Thoracic aorta (tissue), 2 donors: Measurements from ENCODE around the gene FIGN. TPM values are rescaled to one million over a fixed set of nuclear protein-coding genes. Genes with fewer than 3 reads are reported as not detected.

ENCODE experiments used
- ATAC-seq: fragments of 150-250 bp; one replicate; pipeline ENCODE4 v1.8.0; 2017; ENCODE audit warnings: low read depth; ENCODE audit not compliant: insufficient number of reproducible peaks, low FRiP score
- DNase-seq: peaks from one replicate; pipeline ENCODE4 v3.0.0-alpha.2; 2020; ENCODE audit warnings: low spot score
- H3K27ac ChIP-seq, 2 donors: fragments of 200-600 bp; sonication (generic); 1 replicate in 1 of 2; 2 replicates in 1 of 2; pipeline ENCODE4 v1.5.1; 2016; ENCODE audit warnings: mild to moderate bottlenecking in 2 of 2, moderate library complexity in 2 of 2
- H3K27me3 ChIP-seq: fragments of 200-600 bp; sonication (generic); replicated peaks from 2 replicates; pipeline ENCODE4 v1.6.0; 2016; ENCODE audit warnings: mild to moderate bottlenecking; ENCODE audit not compliant: insufficient read depth
- H3K36me3 ChIP-seq: fragments of 200-600 bp; sonication (generic); one replicate; pipeline ENCODE4 v1.5.1; 2016
- H3K4me1 ChIP-seq, 2 donors: fragments of 200-600 bp; sonication (generic); 1 replicate in 1 of 2; 2 replicates in 1 of 2; pipeline versions ENCODE4 v1.5.1 to v1.6.0; 2016; ENCODE audit warnings: low read depth in 2 of 2, mild to moderate bottlenecking in 1 of 2; ENCODE audit not compliant: control insufficient read depth in 1 of 2
- H3K4me3 ChIP-seq: fragments of 200-600 bp; sonication (generic); 2 replicates; pipeline ENCODE4 v1.5.1; 2016; ENCODE audit warnings: mild to moderate bottlenecking
- H3K9me3 ChIP-seq: fragments of 200-600 bp; sonication (generic); 2 replicates; pipeline ENCODE4 v1.5.1; 2016
- CTCF ChIP-seq: fragments of 200-600 bp; sonication (generic); IDR thresholded peaks from one replicate; pipeline ENCODE4 v1.5.1; 2019; ENCODE audit warnings: antibody characterized with exemption
- total RNA-seq, 2 donors: library from RNA; depleted of rRNA; stranded (reverse); fragments of >200 nt; gene quantifications; one replicate each; pipeline versions ENCODE4 v1.1.0 to v1.2.3, GENCODE V29; 2016

The FIGN gene
- total RNA-seq, 2 donors from 2014 or later: 10.8 to 21.2 TPM

GRCh38 chr2:163764566-163764965, 28.8 kb upstream of the FIGN start:
- Histone ChIP-seq H3K27ac (no peak overlapping the region), H3K36me3 (no peaks in the 10 kb centered on the region), H3K9me3 (no peaks in the 10 kb centered on the region), H3K4me3 (no peak overlapping the region), H3K27me3 (no peaks in the 10 kb centered on the region), H3K4me1 (peaks cover 3 to 6% of the 10 kb centered on the region in 2 donors)
- DNase-seq (no peak), ATAC-seq (no peak)
- no peak for TF ChIP-seq CTCF

- H3K36me3 ChIP-seq: no peaks in the 10 kb centered on the region
- no peak overlapping the region for H3K27ac ChIP-seq
- H3K4me3 ChIP-seq: no peak overlapping the region
- DNase-seq: no peak
- H3K4me1 ChIP-seq: peaks cover 0 to 1% of the 10 kb centered on the region in 2 donors
- no peak for TF ChIP-seq CTCF
- no peaks in the 10 kb centered on the region for H3K27me3 ChIP-seq
- no peak for ATAC-seq
- no peaks in the 10 kb centered on the region for H3K9me3 ChIP-seq
Observed at GRCh38 chr2:163759013-163759412, 23.2 kb upstream of the FIGN start.

GRCh38 chr2:163757814-163758213, 22.0 kb upstream of the FIGN start:
- DNase-seq (no peak), ATAC-seq (no peak)
- no peak for TF ChIP-seq CTCF
- no peaks in the 10 kb centered on the region for H3K27me3 ChIP-seq
- no peak overlapping the region for H3K27ac ChIP-seq
- H3K4me1 ChIP-seq: peaks cover 6 to 8% of the 10 kb centered on the region in 2 donors
- no peak overlapping the region for H3K4me3 ChIP-seq
- H3K36me3 ChIP-seq: no peaks in the 10 kb centered on the region
- H3K9me3 ChIP-seq: no peaks in the 10 kb centered on the region

- H3K36me3 ChIP-seq: no peaks in the 10 kb centered on the region
- TF ChIP-seq CTCF: no peak
- ATAC-seq (no peak), DNase-seq (no peak)
- peaks cover 6 to 8% of the 10 kb centered on the region in 2 donors for H3K4me1 ChIP-seq
- H3K27me3 ChIP-seq: no peaks in the 10 kb centered on the region
- no peak overlapping the region for H3K27ac ChIP-seq
- no peak overlapping the region for H3K4me3 ChIP-seq
- no peaks in the 10 kb centered on the region for H3K9me3 ChIP-seq
Observed at GRCh38 chr2:163756588-163756987, 20.8 kb upstream of the FIGN start.

- no peak for ATAC-seq
- no peak for TF ChIP-seq CTCF
- Histone ChIP-seq H3K36me3 (no peaks in the 10 kb centered on the region), H3K4me1 (peaks cover 6 to 8% of the 10 kb centered on the region in 2 donors), H3K27me3 (no peaks in the 10 kb centered on the region), H3K4me3 (no peak overlapping the region), H3K9me3 (no peaks in the 10 kb centered on the region), H3K27ac (no peak overlapping the region)
- no peak for DNase-seq
Observed at GRCh38 chr2:163755366-163755765, 19.6 kb upstream of the FIGN start.
